ENCODE measurements around the gene KDM8. TPM values are rescaled to one million over a fixed set of nuclear protein-coding genes. Genes with fewer than 3 reads are reported as not detected.

KDM8 gene
- total and polyA plus RNA-seq, 2 donors (not counting 3 experiments of a cell fraction or from before 2014, with no cell fraction given), result 5.1 to 8.4 TPM

GRCh38 chr16:27219161-27219560 is 15.8 kb downstream of the KDM8 start:
- DNase-seq (ENCODE audit: low read depth, low spot score), result no peak
- no TSS peak for BruUV-seq (replicated peaks)
- no peak overlapping the region for H3K4me2 ChIP-seq (ENCODE audit: insufficient read depth, low read length)
- ChIA-PET CTCF (interaction anchor here (1.3 kb wide), 1 partner anchor 148 kb away, joined by 3 read pairs; no protein-coding TSS in a partner anchor), POLR2A (interaction anchor here (0.8 kb wide), 1 partner anchor 15 kb away, joined by 4 read pairs; no protein-coding TSS in a partner anchor)
- no peaks in the 10 kb centered on the region for H3K79me2 ChIP-seq (ENCODE audit: control insufficient read depth, insufficient read depth, low read length)
- no peak for TF ChIP-seq JUN (IDR thresholded peaks at IDR 0.05; ENCODE audit: borderline replicate concordance, insufficient read depth, insufficient read length, low read depth)
- no peak for TF ChIP-seq FOS (IDR thresholded peaks at IDR 0.05; ENCODE audit: borderline replicate concordance, insufficient read depth, low read length)
- no peak for TF ChIP-seq POLR2AphosphoS5 (IDR thresholded peaks at IDR 0.05; ENCODE audit: insufficient read depth, low read depth, low read length)
- no peak for TF ChIP-seq MYC (IDR thresholded peaks at IDR 0.05; ENCODE audit: low read depth, low read length)
- no peak for TF ChIP-seq CTCF (IDR thresholded peaks at IDR 0.05; ENCODE audit: extremely low read depth in 1 of 2, insufficient read depth in 1 of 2, low read depth in 1 of 2, low read length in 2 of 2)
- no peaks in the 10 kb centered on the region for H3K4me1 ChIP-seq (ENCODE audit: control insufficient read depth, extremely low read depth, insufficient read depth, low read length)
- H3K27me3 ChIP-seq (ENCODE audit: control insufficient read depth in 2 of 2, insufficient read depth in 2 of 2, low read length in 2 of 2), result no peaks in the 10 kb centered on the region
- intact Hi-C loops (cut with micrococcal nuclease), result no loop called here
- no peaks in the 10 kb centered on the region for H4K20me1 ChIP-seq (replicated peaks; ENCODE audit: control insufficient read depth, extremely low read depth, insufficient read depth, low read length)
- no peak for FAIRE-seq
- no peak overlapping the region for H2AFZ ChIP-seq (ENCODE audit: low read depth, low read length)
- no peaks in the 10 kb centered on the region for H3K9me1 ChIP-seq (replicated peaks; ENCODE audit: control insufficient read depth, extremely low read depth, insufficient read depth, low read length)
- dilution Hi-C loops (cut with MboI; ENCODE audit: extremely low pct_ligation_motif_present, low sequenced_read_pairs), result no loop called here
- no peaks in the 10 kb centered on the region for H3K36me3 ChIP-seq (ENCODE audit: control insufficient read depth in 2 of 2, extremely low read depth in 1 of 2, insufficient read depth in 2 of 2, low read length in 2 of 2)
- H3K9ac ChIP-seq (replicated peaks; ENCODE audit: extremely low read depth, insufficient read depth, low read length), result no peak overlapping the region
- no peaks in the 10 kb centered on the region for H3K9me3 ChIP-seq (replicated peaks; ENCODE audit: control insufficient read depth, insufficient read depth, low read length)
- H3K27ac ChIP-seq (ENCODE audit: insufficient read depth, low read depth, low read length), result no peak overlapping the region
- H3K4me3 ChIP-seq (replicated peaks in 1 of 3; ENCODE audit: insufficient read depth in 1 of 3, low read depth in 1 of 3, low read length in 3 of 3), result no peak overlapping the region

GRCh38 chr16:27220120-27220519 is 16.8 kb downstream of the KDM8 start:
- TF ChIP-seq JUN (IDR thresholded peaks at IDR 0.05; ENCODE audit: borderline replicate concordance, insufficient read depth, insufficient read length, low read depth), result no peak
- no peak for TF ChIP-seq EZH2 (IDR thresholded peaks at IDR 0.05; ENCODE audit: borderline replicate concordance, low read depth, low read length, severe bottlenecking)
- TF ChIP-seq MAX (IDR thresholded peaks at IDR 0.05; ENCODE audit: insufficient read depth, insufficient read length), result no peak
- no peak for TF ChIP-seq GATA2 (IDR thresholded peaks at IDR 0.05; ENCODE audit: insufficient read depth, insufficient read length, low read depth, low read length)
- TF ChIP-seq POLR2A (IDR thresholded peaks at IDR 0.05; ENCODE audit: low read depth, low read length), result no peak
- TF ChIP-seq MYC (IDR thresholded peaks at IDR 0.05; ENCODE audit: low read depth, low read length), result no peak
- TF ChIP-seq FOS (IDR thresholded peaks at IDR 0.05; ENCODE audit: borderline replicate concordance, insufficient read depth, low read length), result no peak
- TF ChIP-seq POLR2AphosphoS5 (IDR thresholded peaks at IDR 0.05; ENCODE audit: insufficient read depth, low read depth, low read length), result no peak
- no peak for TF ChIP-seq CTCF (IDR thresholded peaks at IDR 0.05; ENCODE audit: extremely low read depth in 1 of 2, insufficient read depth in 1 of 2, low read depth in 1 of 2, low read length in 2 of 2)
- Histone ChIP-seq H3K27ac (ENCODE audit: insufficient read depth, low read depth, low read length) (no peak overlapping the region), H3K4me3 (replicated peaks in 1 of 3; ENCODE audit: insufficient read depth in 1 of 3, low read depth in 1 of 3, low read length in 3 of 3) (no peak overlapping the region), H3K4me1 (ENCODE audit: control insufficient read depth, extremely low read depth, insufficient read depth, low read length) (no peaks in the 10 kb centered on the region), H4K20me1 (replicated peaks; ENCODE audit: control insufficient read depth, extremely low read depth, insufficient read depth, low read length) (no peaks in the 10 kb centered on the region), H2AFZ (ENCODE audit: low read depth, low read length) (no peak overlapping the region), H3K9ac (replicated peaks; ENCODE audit: extremely low read depth, insufficient read depth, low read length) (no peak overlapping the region), H3K4me2 (ENCODE audit: insufficient read depth, low read length) (no peak overlapping the region), H3K9me1 (replicated peaks; ENCODE audit: control insufficient read depth, extremely low read depth, insufficient read depth, low read length) (no peaks in the 10 kb centered on the region), H3K79me2 (ENCODE audit: control insufficient read depth, insufficient read depth, low read length) (no peaks in the 10 kb centered on the region), H3K27me3 (ENCODE audit: control insufficient read depth in 2 of 2, insufficient read depth in 2 of 2, low read length in 2 of 2) (no peaks in the 10 kb centered on the region), H3K36me3 (ENCODE audit: control insufficient read depth in 2 of 2, extremely low read depth in 1 of 2, insufficient read depth in 2 of 2, low read length in 2 of 2) (peaks cover 0 to 4% of the 10 kb centered on the region in 2 experiments), H3K9me3 (replicated peaks; ENCODE audit: control insufficient read depth, insufficient read depth, low read length) (no peaks in the 10 kb centered on the region)
- FAIRE-seq, result no peak
- BruUV-seq (replicated peaks), result no TSS peak
- CTCF ChIA-PET, result interaction anchor here (1.3 kb wide), 1 partner anchor 147 kb away, joined by 3 read pairs; no protein-coding TSS in a partner anchor
- POLR2A ChIA-PET, result interaction anchor here (0.8 kb wide), 1 partner anchor 16 kb away, joined by 4 read pairs; no protein-coding TSS in a partner anchor
- intact Hi-C loops (cut with micrococcal nuclease) (no loop called here), dilution Hi-C loops (cut with MboI; ENCODE audit: extremely low pct_ligation_motif_present, low sequenced_read_pairs) (no loop called here)
- no peak for DNase-seq (ENCODE audit: low read depth, low spot score)
